Measurements from ENCODE around the gene PHF20.
"Not testable (repeated sequence)": the region's sequence is repeated elsewhere in the genome, so short reads cannot be mapped to it uniquely, and the experiment has no call there.

The PHF20 gene

DNA sequence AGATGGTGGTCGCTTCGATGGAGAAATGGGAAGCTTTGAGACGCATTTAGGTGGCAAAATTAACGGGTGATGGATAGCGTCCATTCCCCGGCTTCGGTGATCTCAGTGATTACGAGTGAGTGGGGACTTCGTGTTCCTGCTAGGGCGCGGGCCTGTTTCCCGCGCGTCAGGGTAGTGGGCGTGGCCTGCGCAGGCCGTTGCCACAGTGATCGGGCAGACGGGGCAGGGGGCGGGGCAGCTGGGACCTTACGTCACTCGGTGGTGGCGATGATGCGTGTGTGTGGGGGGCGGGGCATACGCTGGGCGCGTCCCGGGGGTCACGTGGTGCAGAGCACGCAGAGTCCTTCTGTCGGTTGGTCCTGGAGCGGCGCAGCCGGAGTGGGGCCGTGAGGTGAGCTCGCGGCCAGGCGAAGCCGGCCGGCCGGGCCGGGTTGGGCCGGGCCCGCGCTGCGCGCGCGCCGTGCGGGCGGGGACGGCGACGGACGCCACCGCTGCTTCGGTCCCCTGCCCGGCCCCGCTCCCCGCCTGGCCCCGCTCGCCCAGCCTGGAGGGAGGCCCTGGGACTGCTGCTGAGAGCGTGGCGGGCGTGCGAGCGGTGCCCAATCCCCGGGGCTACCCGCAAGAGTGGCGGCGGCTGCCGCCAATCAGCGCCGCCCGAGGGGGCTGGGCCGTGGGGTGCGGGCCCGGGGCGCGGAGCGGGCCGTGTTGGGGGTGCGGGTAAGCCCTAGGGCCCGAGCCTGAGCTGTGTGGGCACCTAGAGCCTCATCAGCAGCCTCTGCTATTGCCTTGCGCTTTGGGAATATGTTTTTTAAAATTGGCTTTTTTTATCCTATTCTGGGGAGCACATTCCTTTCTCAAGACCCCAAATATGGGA lies at the start of gene PHF20:
Gene PHF20, plus strand, starts transcription at position 327 of the 874 bp plus-strand sequence. CDS start 29,508 bp downstream, outside the sequence.
- Histone ChIP-seq H3K4me1 (ENCODE audit: control insufficient read depth, low read depth, low read length) (peaks cover 28% of the 10 kb centered on the region), H3K9me3 (ENCODE audit: control insufficient read depth, low read depth, low read length) (no peaks in the 10 kb centered on the region), H3K9ac (ENCODE audit: low read length) (peak within 1 kb of the TSS; percentile 75), H3K4me3 (ENCODE audit: low read length) (peak within 1 kb of the TSS; percentile 90), H3K27ac (ENCODE audit: low read length) (peak within 1 kb of the TSS; percentile 43), H3K27me3 (ENCODE audit: control insufficient read depth, insufficient read depth, low read length) (peaks cover 11% of the 10 kb centered on the region), H3K36me3 (ENCODE audit: control insufficient read depth, low read depth, low read length) (peaks cover 8% of the 10 kb centered on the region)

DNA sequence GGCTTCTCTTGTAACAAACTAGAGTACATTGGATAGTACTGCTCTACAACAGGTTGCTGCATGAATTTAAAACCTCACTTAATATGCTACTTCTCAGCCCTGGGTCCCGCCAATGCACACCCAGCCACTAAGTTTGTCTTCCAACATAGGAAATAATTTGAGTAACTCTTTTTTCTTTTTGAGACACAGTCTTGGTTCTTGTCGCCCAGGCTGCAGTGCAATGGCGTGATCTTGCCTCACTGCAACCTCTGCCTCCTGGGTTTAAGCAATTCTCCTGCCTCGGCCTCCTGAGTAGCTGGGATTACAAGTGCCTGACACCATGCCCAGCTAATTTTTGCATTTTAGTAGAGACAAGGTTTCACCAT lies 48.6 kb upstream of the PHF20 start:
- not testable (repeated sequence) for H3K9ac ChIP-seq (ENCODE audit: low read length); H3K9me3 ChIP-seq (ENCODE audit: control insufficient read depth, low read depth, low read length); H3K27me3 ChIP-seq (ENCODE audit: control insufficient read depth, insufficient read depth, low read length); H3K4me1 ChIP-seq (ENCODE audit: control insufficient read depth, low read depth, low read length); H3K27ac ChIP-seq (ENCODE audit: low read length); H3K4me3 ChIP-seq (ENCODE audit: low read length)
- peaks cover 96% of the 10 kb centered on the region for H3K36me3 ChIP-seq (ENCODE audit: control insufficient read depth, low read depth, low read length)

GRCh38 chr20:35723652-35724320 lies 48.0 kb upstream of the PHF20 start:
- H3K36me3 ChIP-seq (ENCODE audit: control insufficient read depth, low read depth, low read length) = peaks cover 96% of the 10 kb centered on the region
- not testable (repeated sequence) for H3K27me3 ChIP-seq (ENCODE audit: control insufficient read depth, insufficient read depth, low read length); H3K9ac ChIP-seq (ENCODE audit: low read length); H3K9me3 ChIP-seq (ENCODE audit: control insufficient read depth, low read depth, low read length); H3K4me1 ChIP-seq (ENCODE audit: control insufficient read depth, low read depth, low read length); H3K27ac ChIP-seq (ENCODE audit: low read length); H3K4me3 ChIP-seq (ENCODE audit: low read length)

- Histone ChIP-seq H3K27ac (ENCODE audit: low read length) (no peak overlapping the region), H3K9me3 (ENCODE audit: control insufficient read depth, low read depth, low read length) (no peaks in the 10 kb centered on the region), H3K9ac (ENCODE audit: low read length) (no peak overlapping the region), H3K36me3 (ENCODE audit: control insufficient read depth, low read depth, low read length) (peaks cover 96% of the 10 kb centered on the region), H3K4me3 (ENCODE audit: low read length) (no peak overlapping the region), H3K4me1 (ENCODE audit: control insufficient read depth, low read depth, low read length) (no peaks in the 10 kb centered on the region), H3K27me3 (ENCODE audit: control insufficient read depth, insufficient read depth, low read length) (no peaks in the 10 kb centered on the region)
Observed at GRCh38 chr20:35724321-35725230, 47.2 kb upstream of the PHF20 start.

- Histone ChIP-seq H3K4me1 (ENCODE audit: control insufficient read depth, low read depth, low read length) (no peaks in the 10 kb centered on the region), H3K4me3 (ENCODE audit: low read length) (no peak overlapping the region), H3K27ac (ENCODE audit: low read length) (no peak overlapping the region), H3K9ac (ENCODE audit: low read length) (no peak overlapping the region), H3K9me3 (ENCODE audit: control insufficient read depth, low read depth, low read length) (no peaks in the 10 kb centered on the region), H3K36me3 (ENCODE audit: control insufficient read depth, low read depth, low read length) (peaks cover 96% of the 10 kb centered on the region), H3K27me3 (ENCODE audit: control insufficient read depth, insufficient read depth, low read length) (no peaks in the 10 kb centered on the region)
Observed at GRCh38 chr20:35726842-35727711, 44.7 kb upstream of the PHF20 start.

DNA sequence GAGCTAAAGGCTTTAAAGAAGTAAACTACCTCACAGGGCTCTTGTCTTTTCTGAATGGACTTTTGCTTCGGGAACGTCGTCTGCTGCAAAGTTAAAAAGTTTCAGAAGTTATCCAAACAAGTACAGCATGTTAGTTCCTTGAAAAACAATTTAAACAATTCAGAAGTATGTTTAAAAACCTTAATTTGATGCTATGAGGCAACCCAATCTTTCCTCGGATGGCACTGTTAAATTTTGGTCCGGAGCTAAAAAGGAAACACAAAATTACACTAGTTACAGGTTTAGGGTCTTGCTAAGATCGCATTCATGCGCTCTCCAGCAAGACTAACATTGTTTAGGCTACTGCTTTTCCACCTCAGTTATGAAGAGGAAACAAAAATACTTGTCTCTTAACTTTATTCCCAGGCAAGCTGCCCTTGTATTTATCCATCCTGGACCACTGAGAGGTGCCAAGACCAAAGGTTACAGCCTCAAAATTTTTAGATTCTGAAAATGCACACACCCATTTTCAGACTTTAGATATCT lies 42.5 kb upstream of the PHF20 start:
- Histone ChIP-seq H3K27ac (ENCODE audit: low read length) (no peak overlapping the region), H3K9ac (ENCODE audit: low read length) (no peak overlapping the region)

GRCh38 chr20:35729836-35730582 lies 41.8 kb upstream of the PHF20 start:
- Histone ChIP-seq H3K27me3 (ENCODE audit: control insufficient read depth, insufficient read depth, low read length) (no peaks in the 10 kb centered on the region), H3K36me3 (ENCODE audit: control insufficient read depth, low read depth, low read length) (peaks cover 98% of the 10 kb centered on the region), H3K4me3 (ENCODE audit: low read length) (no peak overlapping the region), H3K27ac (ENCODE audit: low read length) (no peak overlapping the region), H3K4me1 (ENCODE audit: control insufficient read depth, low read depth, low read length) (no peaks in the 10 kb centered on the region), H3K9me3 (ENCODE audit: control insufficient read depth, low read depth, low read length) (no peaks in the 10 kb centered on the region), H3K9ac (ENCODE audit: low read length) (no peak overlapping the region)

More for the DNA sequence above, 42.5 kb upstream of the PHF20 start:
- Histone ChIP-seq H3K4me3 (ENCODE audit: low read length) (no peak overlapping the region), H3K36me3 (ENCODE audit: control insufficient read depth, low read depth, low read length) (peaks cover 98% of the 10 kb centered on the region), H3K9me3 (ENCODE audit: control insufficient read depth, low read depth, low read length) (no peaks in the 10 kb centered on the region), H3K27me3 (ENCODE audit: control insufficient read depth, insufficient read depth, low read length) (no peaks in the 10 kb centered on the region), H3K4me1 (ENCODE audit: control insufficient read depth, low read depth, low read length) (no peaks in the 10 kb centered on the region)

GRCh38 chr20:35730583-35731468 lies 41.0 kb upstream of the PHF20 start:
- Histone ChIP-seq H3K36me3 (ENCODE audit: control insufficient read depth, low read depth, low read length) (peaks cover 99% of the 10 kb centered on the region), H3K4me3 (ENCODE audit: low read length) (no peak overlapping the region), H3K9me3 (ENCODE audit: control insufficient read depth, low read depth, low read length) (no peaks in the 10 kb centered on the region), H3K4me1 (ENCODE audit: control insufficient read depth, low read depth, low read length) (no peaks in the 10 kb centered on the region), H3K27ac (ENCODE audit: low read length) (no peak overlapping the region), H3K9ac (ENCODE audit: low read length) (no peak overlapping the region), H3K27me3 (ENCODE audit: control insufficient read depth, insufficient read depth, low read length) (no peaks in the 10 kb centered on the region)

- Histone ChIP-seq H3K4me1 (ENCODE audit: control insufficient read depth, low read depth, low read length) (no peaks in the 10 kb centered on the region), H3K4me3 (ENCODE audit: low read length) (no peak overlapping the region), H3K36me3 (ENCODE audit: control insufficient read depth, low read depth, low read length) (peaks cover 99% of the 10 kb centered on the region), H3K27ac (ENCODE audit: low read length) (no peak overlapping the region), H3K9me3 (ENCODE audit: control insufficient read depth, low read depth, low read length) (no peaks in the 10 kb centered on the region), H3K9ac (ENCODE audit: low read length) (no peak overlapping the region), H3K27me3 (ENCODE audit: control insufficient read depth, insufficient read depth, low read length) (no peaks in the 10 kb centered on the region)
Observed at GRCh38 chr20:35731469-35731788, 40.4 kb upstream of the PHF20 start.

Measured in iPS-18a (cell line).